ENCODE measurements around the gene SLITRK2.

SLITRK2 gene

GRCh38 chrX:145821898-145822571 lies 4.4 kb downstream of the SLITRK2 start:
- Histone ChIP-seq H3K4me1 (ENCODE audit: control insufficient read depth, insufficient read depth, low read length) (0 out of 2 replicates have a peak, but pooled peaks cover 13% of the 10 kb centered on the region), H3K9me3 (ENCODE audit: control insufficient read depth, insufficient read depth, low read length) (peaks cover 18% of the 10 kb centered on the region; the same call in 1 of the 2 replicates), H3K4me3 (ENCODE audit: low read depth, low read length) (peak overlapping the region; percentile 53), H3K9ac (ENCODE audit: low read depth, low read length) (no peak overlapping the region), H3K27ac (ENCODE audit: low read depth, low read length) (no peak overlapping the region), H3K27me3 (ENCODE audit: control insufficient read depth, insufficient read depth, low read length) (peaks cover 73% of the 10 kb centered on the region), H3K36me3 (ENCODE audit: control insufficient read depth, insufficient read depth, low read length) (no peaks in the 10 kb centered on the region)

- Histone ChIP-seq H3K4me1 (ENCODE audit: control insufficient read depth, insufficient read depth, low read length) (0 out of 2 replicates have a peak, but pooled peaks cover 13% of the 10 kb centered on the region), H3K27ac (ENCODE audit: low read depth, low read length) (no peak overlapping the region)
These were observed 5.5 kb downstream of the SLITRK2 start for GRCh38 chrX:145823132-145823531.

GRCh38 chrX:145825896-145826295 lies 8.3 kb downstream of the SLITRK2 start:
- Histone ChIP-seq H3K36me3 (ENCODE audit: control insufficient read depth, insufficient read depth, low read length) (no peaks in the 10 kb centered on the region), H3K9ac (ENCODE audit: low read depth, low read length) (no peak overlapping the region), H3K4me1 (ENCODE audit: control insufficient read depth, insufficient read depth, low read length) (0 out of 2 replicates have a peak, but pooled peaks cover 4% of the 10 kb centered on the region), H3K9me3 (ENCODE audit: control insufficient read depth, insufficient read depth, low read length) (peaks cover 23% of the 10 kb centered on the region), H3K27me3 (ENCODE audit: control insufficient read depth, insufficient read depth, low read length) (peaks cover 36% of the 10 kb centered on the region), H3K4me3 (ENCODE audit: low read depth, low read length) (no peak overlapping the region), H3K27ac (ENCODE audit: low read depth, low read length) (no peak overlapping the region)

More at GRCh38 chrX:145823132-145823531, 5.5 kb downstream of the SLITRK2 start:
- H3K4me3 ChIP-seq (ENCODE audit: low read depth, low read length): no peak overlapping the region
- peaks cover 63% of the 10 kb centered on the region for H3K27me3 ChIP-seq (ENCODE audit: control insufficient read depth, insufficient read depth, low read length)
- no peaks in the 10 kb centered on the region for H3K36me3 ChIP-seq (ENCODE audit: control insufficient read depth, insufficient read depth, low read length)
- no peak overlapping the region for H3K9ac ChIP-seq (ENCODE audit: low read depth, low read length)
- peaks cover 18% of the 10 kb centered on the region; the same call in 1 of the 2 replicates for H3K9me3 ChIP-seq (ENCODE audit: control insufficient read depth, insufficient read depth, low read length)

GRCh38 chrX:145826466-145826865 lies 8.8 kb downstream of the SLITRK2 start:
- Histone ChIP-seq H3K9me3 (ENCODE audit: control insufficient read depth, insufficient read depth, low read length) (peaks cover 23% of the 10 kb centered on the region), H3K27ac (ENCODE audit: low read depth, low read length) (no peak overlapping the region), H3K9ac (ENCODE audit: low read depth, low read length) (no peak overlapping the region), H3K4me3 (ENCODE audit: low read depth, low read length) (no peak overlapping the region), H3K36me3 (ENCODE audit: control insufficient read depth, insufficient read depth, low read length) (no peaks in the 10 kb centered on the region), H3K27me3 (ENCODE audit: control insufficient read depth, insufficient read depth, low read length) (peaks cover 30% of the 10 kb centered on the region), H3K4me1 (ENCODE audit: control insufficient read depth, insufficient read depth, low read length) (0 out of 2 replicates have a peak, but pooled peaks cover 4% of the 10 kb centered on the region)

GRCh38 chrX:145832796-145833195 lies 15.2 kb downstream of the SLITRK2 start:
- Histone ChIP-seq H3K4me3 (ENCODE audit: low read depth, low read length) (no peak overlapping the region), H3K36me3 (ENCODE audit: control insufficient read depth, insufficient read depth, low read length) (no peaks in the 10 kb centered on the region), H3K27me3 (ENCODE audit: control insufficient read depth, insufficient read depth, low read length) (no peaks in the 10 kb centered on the region), H3K9ac (ENCODE audit: low read depth, low read length) (no peak overlapping the region), H3K27ac (ENCODE audit: low read depth, low read length) (no peak overlapping the region), H3K9me3 (ENCODE audit: control insufficient read depth, insufficient read depth, low read length) (peaks cover 13% of the 10 kb centered on the region), H3K4me1 (ENCODE audit: control insufficient read depth, insufficient read depth, low read length) (no peaks in the 10 kb centered on the region)

GRCh38 chrX:145840531-145840930 lies 22.9 kb downstream of the SLITRK2 start:
- H3K27ac ChIP-seq (ENCODE audit: low read depth, low read length): no peak overlapping the region
- H3K4me3 ChIP-seq (ENCODE audit: low read depth, low read length): no peak overlapping the region
- H3K27me3 ChIP-seq (ENCODE audit: control insufficient read depth, insufficient read depth, low read length): no peaks in the 10 kb centered on the region
- H3K36me3 ChIP-seq (ENCODE audit: control insufficient read depth, insufficient read depth, low read length): no peaks in the 10 kb centered on the region
- H3K9ac ChIP-seq (ENCODE audit: low read depth, low read length): no peak overlapping the region
- peaks cover 9% of the 10 kb centered on the region; the same call in 1 of the 2 replicates for H3K4me1 ChIP-seq (ENCODE audit: control insufficient read depth, insufficient read depth, low read length)
- peaks cover 10% of the 10 kb centered on the region for H3K9me3 ChIP-seq (ENCODE audit: control insufficient read depth, insufficient read depth, low read length)

GRCh38 chrX:145843146-145843904 lies 25.7 kb downstream of the SLITRK2 start:
- Histone ChIP-seq H3K9ac (ENCODE audit: low read depth, low read length) (no peak overlapping the region), H3K27ac (ENCODE audit: low read depth, low read length) (no peak overlapping the region), H3K9me3 (ENCODE audit: control insufficient read depth, insufficient read depth, low read length) (peaks cover 15% of the 10 kb centered on the region), H3K27me3 (ENCODE audit: control insufficient read depth, insufficient read depth, low read length) (no peaks in the 10 kb centered on the region), H3K4me1 (ENCODE audit: control insufficient read depth, insufficient read depth, low read length) (peaks cover 14% of the 10 kb centered on the region; the same call in 1 of the 2 replicates), H3K36me3 (ENCODE audit: control insufficient read depth, insufficient read depth, low read length) (no peaks in the 10 kb centered on the region), H3K4me3 (ENCODE audit: low read depth, low read length) (no peak overlapping the region)

- Histone ChIP-seq H3K4me1 (ENCODE audit: control insufficient read depth, insufficient read depth, low read length) (peaks cover 14% of the 10 kb centered on the region; the same call in 1 of the 2 replicates), H3K27me3 (ENCODE audit: control insufficient read depth, insufficient read depth, low read length) (no peaks in the 10 kb centered on the region), H3K27ac (ENCODE audit: low read depth, low read length) (no peak overlapping the region), H3K4me3 (ENCODE audit: low read depth, low read length) (no peak overlapping the region), H3K36me3 (ENCODE audit: control insufficient read depth, insufficient read depth, low read length) (no peaks in the 10 kb centered on the region), H3K9me3 (ENCODE audit: control insufficient read depth, insufficient read depth, low read length) (peaks cover 17% of the 10 kb centered on the region), H3K9ac (ENCODE audit: low read depth, low read length) (no peak overlapping the region)
These were observed 27.3 kb downstream of the SLITRK2 start for GRCh38 chrX:145844886-145845285.

- H3K4me1 ChIP-seq (ENCODE audit: control insufficient read depth, insufficient read depth, low read length): peaks cover 8% of the 10 kb centered on the region; the same call in 1 of the 2 replicates
- H3K27ac ChIP-seq (ENCODE audit: low read depth, low read length): no peak overlapping the region
- no peaks in the 10 kb centered on the region for H3K36me3 ChIP-seq (ENCODE audit: control insufficient read depth, insufficient read depth, low read length)
- no peaks in the 10 kb centered on the region for H3K27me3 ChIP-seq (ENCODE audit: control insufficient read depth, insufficient read depth, low read length)
- no peak overlapping the region for H3K4me3 ChIP-seq (ENCODE audit: low read depth, low read length)
- peaks cover 30% of the 10 kb centered on the region for H3K9me3 ChIP-seq (ENCODE audit: control insufficient read depth, insufficient read depth, low read length)
- no peak overlapping the region for H3K9ac ChIP-seq (ENCODE audit: low read depth, low read length)
These were observed 30.8 kb downstream of the SLITRK2 start for GRCh38 chrX:145848448-145848847.

- H3K36me3 ChIP-seq (ENCODE audit: control insufficient read depth, insufficient read depth, low read length): no peaks in the 10 kb centered on the region
- no peak overlapping the region for H3K4me3 ChIP-seq (ENCODE audit: low read depth, low read length)
- peaks cover 4% of the 10 kb centered on the region; the same call in 1 of the 2 replicates for H3K4me1 ChIP-seq (ENCODE audit: control insufficient read depth, insufficient read depth, low read length)
- no peaks in the 10 kb centered on the region for H3K27me3 ChIP-seq (ENCODE audit: control insufficient read depth, insufficient read depth, low read length)
- peaks cover 30% of the 10 kb centered on the region for H3K9me3 ChIP-seq (ENCODE audit: control insufficient read depth, insufficient read depth, low read length)
- no peak overlapping the region for H3K27ac ChIP-seq (ENCODE audit: low read depth, low read length)
- no peak overlapping the region for H3K9ac ChIP-seq (ENCODE audit: low read depth, low read length)
These were observed 31.2 kb downstream of the SLITRK2 start for GRCh38 chrX:145848857-145849256.

GRCh38 chrX:145853181-145853580 lies 35.6 kb downstream of the SLITRK2 start:
- H3K4me3 ChIP-seq (ENCODE audit: low read depth, low read length): no peak overlapping the region
- peaks cover 40% of the 10 kb centered on the region for H3K9me3 ChIP-seq (ENCODE audit: control insufficient read depth, insufficient read depth, low read length)
- H3K9ac ChIP-seq (ENCODE audit: low read depth, low read length): no peak overlapping the region
- no peaks in the 10 kb centered on the region for H3K4me1 ChIP-seq (ENCODE audit: control insufficient read depth, insufficient read depth, low read length)
- no peak overlapping the region for H3K27ac ChIP-seq (ENCODE audit: low read depth, low read length)
- H3K27me3 ChIP-seq (ENCODE audit: control insufficient read depth, insufficient read depth, low read length): no peaks in the 10 kb centered on the region
- H3K36me3 ChIP-seq (ENCODE audit: control insufficient read depth, insufficient read depth, low read length): no peaks in the 10 kb centered on the region

Data from HUES48 (cell line).